Karpas-422 (cell line): ENCODE measurements around the gene SMIM35. TPM values are rescaled to one million over a fixed set of nuclear protein-coding genes. Genes with fewer than 3 reads are reported as not detected.

Experiments
- DNase-seq: peaks from one replicate; pipeline ENCODE4 v3.0.0-alpha.2; 2015
- H2AFZ ChIP-seq: fragments of 200-600 bp; sonication (generic); 2 replicates; pipeline ENCODE4 v1.6.1; 2014; ENCODE audit warnings: antibody characterized with exemption, low read length, mixed read lengths
- H3K27ac ChIP-seq: fragments of 200-600 bp; sonication (generic); 2 replicates; pipeline ENCODE4 v1.5.1; 2014; ENCODE audit warnings: mild to moderate bottlenecking, low read length, moderate library complexity
- H3K27me3 ChIP-seq: fragments of 200-600 bp; sonication (generic); 2 replicates; pipeline ENCODE4 v1.6.1; 2014; ENCODE audit warnings: low read length, mixed read lengths
- H3K36me3 ChIP-seq: fragments of 200-600 bp; sonication (generic); 2 replicates; pipeline ENCODE4 v1.6.1; 2014; ENCODE audit warnings: low read length, mixed read lengths; ENCODE audit not compliant: insufficient read depth
- H3K4me1 ChIP-seq: fragments of 200-600 bp; sonication (generic); 2 replicates; pipeline ENCODE4 v1.6.1; 2014; ENCODE audit warnings: mild to moderate bottlenecking, low read length, mixed read lengths
- H3K4me2 ChIP-seq: fragments of 200-600 bp; sonication (generic); 2 replicates; pipeline ENCODE4 v1.6.1; 2014; ENCODE audit warnings: low read length, low read depth, mild to moderate bottlenecking; ENCODE audit not compliant: poor library complexity, severe bottlenecking
- H3K4me3 ChIP-seq: fragments of 200-600 bp; sonication (generic); 2 replicates; pipeline ENCODE4 v1.5.1; 2014; ENCODE audit warnings: mild to moderate bottlenecking, antibody characterized with exemption, low read length, mixed read lengths
- H3K79me2 ChIP-seq: fragments of 200-600 bp; sonication (generic); 2 replicates; pipeline ENCODE4 v1.6.1; 2014; ENCODE audit warnings: mild to moderate bottlenecking, low read length, mixed read lengths
- H3K9ac ChIP-seq: fragments of 200-600 bp; sonication (generic); 2 replicates; pipeline ENCODE4 v1.6.0; 2014; ENCODE audit warnings: low read length
- H3K9me2 ChIP-seq: fragments of 200-600 bp; sonication (generic), shearing (Covaris generic); replicated peaks from 2 replicates; pipeline ENCODE4 v1.6.0; 2014; ENCODE audit warnings: mild to moderate bottlenecking, low read length, moderate library complexity; ENCODE audit not compliant: insufficient read depth
- H3K9me3 ChIP-seq: fragments of 300-700, 200-600 bp; sonication (generic); 2 replicates; pipeline ENCODE4 v1.6.1; 2014; ENCODE audit warnings: low read length, mixed read lengths
- H4K20me1 ChIP-seq: fragments of 200-600 bp; sonication (generic); 2 replicates; pipeline ENCODE4 v1.6.1; 2014; ENCODE audit warnings: mild to moderate bottlenecking, antibody characterized with exemption, low read length, low read depth; ENCODE audit not compliant: insufficient read depth
- total RNA-seq: library from RNA; depleted of rRNA; stranded (reverse); fragments of >200 nt; shearing (Covaris generic); gene quantifications from 2 replicates; pipeline ENCODE4 v1.2.3, GENCODE V29; 2014; ENCODE audit warnings: low replicate concordance

The SMIM35 gene
- total RNA-seq, 1 experiment from 2014 or later: not detected

DNA sequence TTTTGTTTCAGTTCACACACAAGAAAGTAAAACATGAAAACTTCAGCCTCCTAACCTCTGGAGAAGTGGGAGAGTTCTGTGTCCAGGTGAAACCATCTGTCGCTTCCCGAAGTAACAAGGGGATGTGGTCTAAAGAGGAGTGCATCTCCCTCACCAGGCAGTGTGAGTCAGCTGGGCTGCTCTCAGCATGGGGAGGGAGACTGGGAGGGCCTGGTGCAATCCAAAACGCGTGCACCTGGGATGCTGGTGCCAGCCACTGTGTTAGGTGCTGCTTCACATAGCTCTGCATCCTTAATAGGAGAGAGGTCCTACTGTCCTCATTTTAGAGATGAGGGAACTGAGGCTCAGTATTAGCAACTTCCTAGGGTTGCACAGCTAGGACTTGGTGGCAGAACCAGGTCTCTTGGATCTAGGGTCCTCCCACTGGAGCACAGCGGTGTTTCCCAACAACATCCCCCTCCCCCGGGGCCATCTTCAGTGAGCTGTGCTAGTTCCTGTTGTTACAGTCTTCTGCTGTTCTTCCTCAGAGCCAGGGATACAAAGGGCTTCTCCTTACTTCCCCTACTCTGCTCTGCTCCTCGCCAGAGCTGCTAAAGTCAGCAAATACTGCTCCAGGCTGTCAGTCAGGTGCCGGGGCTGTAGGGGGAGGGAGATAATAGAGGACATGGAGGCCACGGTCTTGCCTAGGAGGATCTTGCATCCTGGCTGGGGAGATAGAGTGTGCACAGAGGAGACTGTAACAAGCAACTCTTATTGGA lies 92.6 kb downstream of the SMIM35 start:
- Histone ChIP-seq H4K20me1 (no peaks in the 10 kb centered on the region), H3K9ac (no peak overlapping the region), H3K9me3 (no peaks in the 10 kb centered on the region)

GRCh38 chr11:117992620-117993019 lies 94.1 kb downstream of the SMIM35 start:
- no peak overlapping the region for H3K9ac ChIP-seq
- peaks cover 45% of the 10 kb centered on the region for H3K4me1 ChIP-seq
- H3K9me2 ChIP-seq: no peaks in the 10 kb centered on the region
- H3K36me3 ChIP-seq: peaks cover 13% of the 10 kb centered on the region; the same call in 1 of the 2 replicates
- H3K27me3 ChIP-seq: no peaks in the 10 kb centered on the region
- H3K9me3 ChIP-seq: no peaks in the 10 kb centered on the region
- DNase-seq: no peak
- H3K27ac ChIP-seq: peak overlapping the region; percentile 62
- no peak overlapping the region for H3K4me3 ChIP-seq
- peak overlapping the region; percentile 40 for H3K4me2 ChIP-seq
- H4K20me1 ChIP-seq: no peaks in the 10 kb centered on the region
- no peak overlapping the region for H2AFZ ChIP-seq
- H3K79me2 ChIP-seq: peaks cover 3% of the 10 kb centered on the region; the same call in 1 of the 2 replicates

More for the DNA sequence above, 92.6 kb downstream of the SMIM35 start:
- Histone ChIP-seq H3K27ac (no peak overlapping the region), H3K27me3 (no peaks in the 10 kb centered on the region), H3K4me3 (no peak overlapping the region), H2AFZ (no peak overlapping the region), H3K9me2 (no peaks in the 10 kb centered on the region), H3K79me2 (no peaks in the 10 kb centered on the region), H3K4me2 (no peak overlapping the region), H3K4me1 (peaks cover 43% of the 10 kb centered on the region), H3K36me3 (peaks cover 13% of the 10 kb centered on the region)
- no peak for DNase-seq

DNA sequence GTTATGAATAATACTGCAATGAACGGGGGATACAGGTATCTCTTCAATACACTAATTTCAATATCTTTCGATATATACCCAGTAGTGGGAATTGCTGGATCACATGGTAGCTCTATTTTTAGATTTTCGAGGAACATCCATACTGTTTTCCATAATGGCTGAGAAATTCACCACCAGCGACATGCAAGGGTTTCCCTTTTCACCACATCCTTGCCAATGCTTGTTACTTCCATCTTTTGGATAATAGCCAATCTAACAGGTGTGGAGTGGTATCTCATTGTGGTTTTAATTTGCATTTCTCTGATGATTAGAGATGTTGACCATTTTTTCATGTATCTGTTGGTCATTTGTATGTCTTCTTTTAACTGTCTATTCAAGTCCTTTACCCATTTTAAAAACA lies 94.6 kb downstream of the SMIM35 start:
- H3K4me2 ChIP-seq: peak overlapping the region; percentile 40
- H2AFZ ChIP-seq: no peak overlapping the region
- no peak overlapping the region for H3K4me3 ChIP-seq
- H3K9ac ChIP-seq: no peak overlapping the region
- no peak for DNase-seq
- peaks cover 13% of the 10 kb centered on the region; the same call in 1 of the 2 replicates for H3K36me3 ChIP-seq
- H4K20me1 ChIP-seq: no peaks in the 10 kb centered on the region
- no peaks in the 10 kb centered on the region for H3K9me3 ChIP-seq
- H3K27ac ChIP-seq: peak overlapping the region; percentile 62
- no peaks in the 10 kb centered on the region for H3K9me2 ChIP-seq
- H3K79me2 ChIP-seq: peaks cover 7% of the 10 kb centered on the region; the same call in 1 of the 2 replicates
- no peaks in the 10 kb centered on the region for H3K27me3 ChIP-seq
- H3K4me1 ChIP-seq: peaks cover 50% of the 10 kb centered on the region

DNA sequence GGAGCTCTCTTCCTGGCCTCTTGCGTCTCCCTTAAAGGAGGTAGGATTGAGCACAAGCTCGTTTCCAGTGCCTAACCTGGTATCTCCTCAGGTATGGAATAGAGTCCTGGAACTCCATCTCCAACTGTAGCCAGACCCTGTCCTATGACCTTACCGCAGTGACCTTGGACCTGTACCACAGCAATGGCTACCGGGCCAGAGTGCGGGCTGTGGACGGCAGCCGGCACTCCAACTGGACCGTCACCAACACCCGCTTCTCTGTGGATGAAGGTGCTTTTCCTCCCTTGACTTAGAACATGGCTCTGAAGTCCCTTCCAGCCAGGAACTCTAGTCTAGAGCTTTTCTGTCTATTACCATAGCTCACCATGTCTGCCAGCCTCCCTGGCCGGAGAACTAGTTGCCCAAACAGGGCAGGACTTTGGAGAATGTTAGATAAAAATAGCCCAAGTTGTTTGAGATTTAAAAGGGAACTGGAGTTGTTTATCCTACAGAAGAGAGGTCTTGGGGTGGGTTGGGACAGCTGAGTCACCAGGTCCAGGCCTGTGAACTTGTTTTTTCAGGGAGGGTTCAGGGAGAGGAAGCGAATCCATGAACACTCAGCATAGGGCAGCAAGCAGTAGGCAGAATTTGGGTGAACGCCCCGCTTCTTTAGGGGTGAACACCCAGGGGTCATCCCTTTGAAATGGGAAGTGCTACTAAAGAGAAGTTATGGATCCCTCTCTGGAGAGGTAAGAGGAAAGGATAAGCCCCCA lies 97.2 kb downstream of the SMIM35 start:
- DNase-seq: no peak
- Histone ChIP-seq H3K27ac (no peak overlapping the region), H4K20me1 (no peaks in the 10 kb centered on the region), H3K9me3 (no peaks in the 10 kb centered on the region), H3K4me2 (no peak overlapping the region), H3K36me3 (peaks cover 5% of the 10 kb centered on the region; the same call in 1 of the 2 replicates), H3K4me3 (no peak overlapping the region), H3K79me2 (peaks cover 15% of the 10 kb centered on the region; the same call in 1 of the 2 replicates), H3K9ac (no peak overlapping the region), H3K4me1 (peaks cover 59% of the 10 kb centered on the region), H2AFZ (no peak overlapping the region), H3K9me2 (no peaks in the 10 kb centered on the region), H3K27me3 (no peaks in the 10 kb centered on the region)

DNA sequence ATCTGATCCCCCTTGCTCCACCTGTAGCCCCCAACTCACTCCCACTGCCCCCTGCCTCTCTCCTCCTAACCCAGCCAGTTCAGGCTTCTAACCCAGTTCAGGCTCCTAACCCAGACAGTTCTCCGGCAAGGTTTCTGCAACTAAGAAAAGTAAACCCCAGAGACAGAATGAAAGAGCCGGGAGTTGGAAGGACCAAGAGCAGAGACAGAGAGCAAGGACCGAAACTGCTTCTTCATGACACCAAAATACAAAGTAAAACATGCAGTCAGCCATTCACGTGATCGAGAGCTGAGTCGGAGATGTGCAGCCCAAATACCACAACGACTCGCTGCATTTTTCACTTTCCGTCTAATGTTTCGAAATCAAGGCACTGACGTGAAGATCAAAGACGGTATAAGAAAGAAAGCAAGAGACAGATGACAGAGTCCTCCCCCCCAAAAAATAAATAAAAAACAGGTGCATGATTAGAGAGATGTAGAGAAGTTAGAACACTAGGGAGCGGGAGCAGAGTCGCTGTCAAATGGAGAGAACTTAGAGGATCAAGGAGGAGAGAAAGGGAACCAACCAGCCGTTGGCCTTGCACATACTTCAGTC lies 99.7 kb downstream of the SMIM35 start:
- peak overlapping the region; percentile 85 for H3K4me3 ChIP-seq
- no peaks in the 10 kb centered on the region for H3K9me3 ChIP-seq
- no peaks in the 10 kb centered on the region for H3K9me2 ChIP-seq
- H3K36me3 ChIP-seq: 0 out of 2 replicates have a peak, but pooled peaks cover 1% of the 10 kb centered on the region
- H4K20me1 ChIP-seq: no peaks in the 10 kb centered on the region
- DNase-seq: peak; percentile 59
- peak overlapping the region; percentile 99 for H3K4me2 ChIP-seq
- H3K9ac ChIP-seq: peak overlapping the region; percentile 79
- H2AFZ ChIP-seq: no peak overlapping the region
- no peaks in the 10 kb centered on the region for H3K27me3 ChIP-seq
- H3K4me1 ChIP-seq: peaks cover 51% of the 10 kb centered on the region
- H3K79me2 ChIP-seq: peaks cover 15% of the 10 kb centered on the region; the same call in 1 of the 2 replicates
- H3K27ac ChIP-seq: peak overlapping the region; percentile 74

GRCh38 chr11:117985953-117986887 lies 100.5 kb downstream of the SMIM35 start, which contains the start of gene IL10RA:
Gene IL10RA, plus strand, starts transcription at chr11:117986394. Its CDS starts 74 bp downstream, at chr11:117986468.
- no peaks in the 10 kb centered on the region for H3K27me3 ChIP-seq
- DNase-seq: peak; percentile 91
- peak within 1 kb of the TSS; percentile 85 for H3K4me3 ChIP-seq
- H3K36me3 ChIP-seq: no peaks in the 10 kb centered on the region
- peak within 1 kb of the TSS; percentile 99 for H3K4me2 ChIP-seq
- peaks cover 15% of the 10 kb centered on the region; the same call in 1 of the 2 replicates for H3K79me2 ChIP-seq
- peak within 1 kb of the TSS; percentile 74 for H3K27ac ChIP-seq
- peak within 1 kb of the TSS; percentile 79 for H3K9ac ChIP-seq
- peaks cover 42% of the 10 kb centered on the region for H3K4me1 ChIP-seq
- no peaks in the 10 kb centered on the region for H3K9me3 ChIP-seq
- no peaks in the 10 kb centered on the region for H4K20me1 ChIP-seq
- H2AFZ ChIP-seq: peak within 1 kb of the TSS; percentile 71
- no peaks in the 10 kb centered on the region for H3K9me2 ChIP-seq

DNA sequence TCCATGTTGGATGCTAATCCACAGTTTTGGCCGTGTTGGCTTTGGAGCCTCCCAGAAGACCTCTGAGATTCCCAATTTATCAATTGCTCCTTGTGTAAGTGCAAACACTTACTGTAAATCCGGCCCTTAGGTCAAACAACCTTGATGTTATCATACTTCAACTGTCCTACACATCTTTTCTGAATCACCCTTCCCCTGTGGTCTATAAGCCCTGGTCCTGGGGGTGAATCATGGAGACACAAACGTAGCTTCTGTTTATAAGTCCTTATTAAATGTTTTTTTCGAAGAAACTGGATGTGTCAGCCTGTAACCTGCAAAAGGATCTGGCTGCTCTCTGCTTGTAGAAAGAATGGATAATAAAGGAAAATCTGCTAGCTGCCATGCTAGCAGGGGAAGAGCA lies 102.3 kb downstream of the SMIM35 start:
- H3K9me3 ChIP-seq: no peaks in the 10 kb centered on the region
- no peak overlapping the region for H3K27ac ChIP-seq
- no peaks in the 10 kb centered on the region for H3K36me3 ChIP-seq
- H3K4me2 ChIP-seq: no peak overlapping the region
- H3K9me2 ChIP-seq: no peaks in the 10 kb centered on the region
- H3K79me2 ChIP-seq: peaks cover 15% of the 10 kb centered on the region; the same call in 1 of the 2 replicates
- no peak overlapping the region for H3K4me3 ChIP-seq
- no peak overlapping the region for H3K9ac ChIP-seq
- no peaks in the 10 kb centered on the region for H4K20me1 ChIP-seq
- H3K27me3 ChIP-seq: no peaks in the 10 kb centered on the region
- DNase-seq: no peak
- H2AFZ ChIP-seq: no peak overlapping the region
- H3K4me1 ChIP-seq: peaks cover 40% of the 10 kb centered on the region
